Effector memory CD8-positive, alpha-beta T cell (primary cell): ENCODE measurements around the gene SLC51A.

Source experiments
- ATAC-seq: fragments of 150-1000 bp; cut with Tn5 transposase; replicated peaks from 2 replicates; pipeline ENCODE4 v1.10.0; 2021; ENCODE audit warnings: mild to moderate bottlenecking, moderate library complexity
- DNase-seq, 3 experiments: peaks; one replicate each; pipeline ENCODE4 v3.0.0; 2021
- H3K27ac Mint-ChIP-seq, 2 donors: one replicate each; pipeline ENCODE4 v1.8.0; 2022; ENCODE audit warnings: mild to moderate bottlenecking in 2 of 2, mixed read lengths in 2 of 2, moderate library complexity in 2 of 2
- H3K27me3 Mint-ChIP-seq, 2 donors: one replicate each; pipeline ENCODE4 v1.8.0; 2022; ENCODE audit warnings: mixed read lengths in 2 of 2
- H3K36me3 Mint-ChIP-seq: one replicate; pipeline ENCODE4 v1.8.0; 2022; ENCODE audit warnings: mild to moderate bottlenecking, moderate library complexity, mixed read lengths; ENCODE audit not compliant: insufficient read depth
- H3K4me1 Mint-ChIP-seq, 2 donors: one replicate each; pipeline ENCODE4 v1.8.0; 2022; ENCODE audit warnings: low read depth in 2 of 2, mixed read lengths in 2 of 2
- H3K4me3 Mint-ChIP-seq, 2 donors: one replicate each; pipeline ENCODE4 v1.8.0; 2022; ENCODE audit warnings: mild to moderate bottlenecking in 2 of 2, mixed read lengths in 2 of 2, moderate library complexity in 2 of 2
- H3K9me3 Mint-ChIP-seq, 2 donors: one replicate each; pipeline ENCODE4 v1.8.0; 2022; ENCODE audit warnings: mixed read lengths in 2 of 2

Gene SLC51A

GRCh38 chr3:196214783-196215441, 1.4 kb upstream of the SLC51A start:
- H3K36me3 Mint-ChIP-seq = peaks cover 6% of the 10 kb centered on the region

GRCh38 chr3:196215493-196216020, 777 bp upstream of the SLC51A start:
- Mint-ChIP-seq H3K27me3 (no peaks in the 10 kb centered on the region), H3K4me1 (peaks cover 11% of the 10 kb centered on the region in 2 donors), H3K36me3 (peaks cover 11% of the 10 kb centered on the region), H3K4me3 (no peak overlapping the region), H3K27ac (peak overlapping the region in 1 of 2 donors; percentile 44), H3K9me3 (no peaks in the 10 kb centered on the region)
- ATAC-seq (no peak), DNase-seq (no peak)

More at GRCh38 chr3:196214783-196215441, 1.4 kb upstream of the SLC51A start:
- Mint-ChIP-seq H3K4me3 (no peak overlapping the region), H3K9me3 (no peaks in the 10 kb centered on the region), H3K4me1 (peaks cover 11% of the 10 kb centered on the region in 2 donors), H3K27ac (peak overlapping the region in 1 of 2 donors; percentile 44), H3K27me3 (no peaks in the 10 kb centered on the region)
- ATAC-seq (no peak), DNase-seq (no peak)

GRCh38 chr3:196216681-196217211, 412 bp downstream of the SLC51A start:
- Mint-ChIP-seq H3K4me1 (peaks cover 11% of the 10 kb centered on the region in 2 donors), H3K27me3 (no peaks in the 10 kb centered on the region), H3K36me3 (peaks cover 11% of the 10 kb centered on the region), H3K27ac (peak overlapping the region in 1 of 2 donors; percentile 66), H3K4me3 (no peak overlapping the region), H3K9me3 (no peaks in the 10 kb centered on the region)
- DNase-seq (no peak), ATAC-seq (no peak)

- ATAC-seq (no peak), DNase-seq (no peak)
- Mint-ChIP-seq H3K4me3 (peak overlapping the region in 1 of 2 donors; percentile 2), H3K4me1 (peaks cover 11% of the 10 kb centered on the region in 2 donors), H3K27ac (peak overlapping the region; percentile 59 to 69), H3K27me3 (no peaks in the 10 kb centered on the region), H3K9me3 (no peaks in the 10 kb centered on the region), H3K36me3 (peaks cover 11% of the 10 kb centered on the region)
These were observed 1.2 kb downstream of the SLC51A start for GRCh38 chr3:196217307-196218154.

- DNase-seq (no peak), ATAC-seq (no peak)
- no peaks in the 10 kb centered on the region for H3K9me3 Mint-ChIP-seq
- peak overlapping the region in 1 of 2 donors; percentile 80 for H3K4me3 Mint-ChIP-seq
- peaks cover 11% of the 10 kb centered on the region for H3K36me3 Mint-ChIP-seq
- H3K4me1 Mint-ChIP-seq = peaks cover 11% of the 10 kb centered on the region in 2 donors
- peaks cover 5% of the 10 kb centered on the region in 2 donors for H3K27me3 Mint-ChIP-seq
- peak overlapping the region in 1 of 2 donors; percentile 69 for H3K27ac Mint-ChIP-seq
These were observed 1.9 kb downstream of the SLC51A start for GRCh38 chr3:196218155-196218712.

GRCh38 chr3:196219194-196219969, 3.0 kb downstream of the SLC51A start:
- peaks cover 6 to 9% of the 10 kb centered on the region in 2 donors for H3K27me3 Mint-ChIP-seq

GRCh38 chr3:196219970-196220311, 3.6 kb downstream of the SLC51A start:
- peaks cover 11% of the 10 kb centered on the region in 2 donors for H3K4me1 Mint-ChIP-seq
- H3K27me3 Mint-ChIP-seq = peaks cover 6 to 9% of the 10 kb centered on the region in 2 donors
- DNase-seq (no peak), ATAC-seq (no peak)
- peaks cover 11% of the 10 kb centered on the region for H3K36me3 Mint-ChIP-seq
- H3K4me3 Mint-ChIP-seq = peak overlapping the region; percentile 78 to 80
- H3K27ac Mint-ChIP-seq = peak overlapping the region; percentile 69 to 94
- no peaks in the 10 kb centered on the region for H3K9me3 Mint-ChIP-seq

More at GRCh38 chr3:196219194-196219969, 3.0 kb downstream of the SLC51A start:
- Mint-ChIP-seq H3K27ac (peak overlapping the region; percentile 69 to 94), H3K9me3 (no peaks in the 10 kb centered on the region), H3K4me3 (peak overlapping the region; percentile 78 to 80), H3K36me3 (peaks cover 11% of the 10 kb centered on the region), H3K4me1 (peaks cover 11% of the 10 kb centered on the region in 2 donors)
- peak; percentile 41 to 45 (median 43) for DNase-seq
- ATAC-seq = peak; percentile 96

- ATAC-seq = no peak
- Mint-ChIP-seq H3K4me1 (peaks cover 11% of the 10 kb centered on the region in 2 donors), H3K36me3 (peaks cover 11% of the 10 kb centered on the region), H3K27ac (no peak overlapping the region), H3K9me3 (no peaks in the 10 kb centered on the region), H3K27me3 (peaks cover 6 to 15% of the 10 kb centered on the region in 2 donors), H3K4me3 (no peak overlapping the region)
- DNase-seq = no peak
These were observed 4.3 kb downstream of the SLC51A start for GRCh38 chr3:196220587-196220986.

- no peak overlapping the region for H3K4me3 Mint-ChIP-seq
- H3K27ac Mint-ChIP-seq = no peak overlapping the region
- H3K9me3 Mint-ChIP-seq = no peaks in the 10 kb centered on the region
- peaks cover 11% of the 10 kb centered on the region for H3K36me3 Mint-ChIP-seq
- ATAC-seq (no peak), DNase-seq (no peak)
- peaks cover 11% of the 10 kb centered on the region in 2 donors for H3K4me1 Mint-ChIP-seq
- H3K27me3 Mint-ChIP-seq = peaks cover 6 to 15% of the 10 kb centered on the region in 2 donors
These were observed 4.7 kb downstream of the SLC51A start for GRCh38 chr3:196220991-196221390.

- peaks cover 7% of the 10 kb centered on the region for H3K36me3 Mint-ChIP-seq
- H3K27ac Mint-ChIP-seq = no peak overlapping the region
- H3K9me3 Mint-ChIP-seq = no peaks in the 10 kb centered on the region
- DNase-seq (no peak), ATAC-seq (no peak)
- peaks cover 6 to 28% of the 10 kb centered on the region in 2 donors for H3K27me3 Mint-ChIP-seq
- peaks cover 10 to 11% of the 10 kb centered on the region in 2 donors for H3K4me1 Mint-ChIP-seq
- no peak overlapping the region for H3K4me3 Mint-ChIP-seq
These were observed 6.7 kb downstream of the SLC51A start for GRCh38 chr3:196222876-196223595.

- no peak overlapping the region for H3K27ac Mint-ChIP-seq
- peaks cover 6 to 29% of the 10 kb centered on the region in 2 donors for H3K27me3 Mint-ChIP-seq
- H3K4me3 Mint-ChIP-seq = no peak overlapping the region
- no peaks in the 10 kb centered on the region for H3K4me1 Mint-ChIP-seq
- ATAC-seq = no peak
- H3K36me3 Mint-ChIP-seq = peaks cover 4% of the 10 kb centered on the region
- H3K9me3 Mint-ChIP-seq = no peaks in the 10 kb centered on the region
- no peak for DNase-seq
These were observed 8.8 kb downstream of the SLC51A start for GRCh38 chr3:196225086-196225485.

- H3K9me3 Mint-ChIP-seq = no peaks in the 10 kb centered on the region
- no peak overlapping the region for H3K4me3 Mint-ChIP-seq
- no peak for ATAC-seq
- peaks cover 6 to 29% of the 10 kb centered on the region in 2 donors for H3K27me3 Mint-ChIP-seq
- H3K36me3 Mint-ChIP-seq = no peaks in the 10 kb centered on the region
- no peak for DNase-seq
- H3K4me1 Mint-ChIP-seq = no peaks in the 10 kb centered on the region
- H3K27ac Mint-ChIP-seq = no peak overlapping the region
These were observed 9.5 kb downstream of the SLC51A start for GRCh38 chr3:196225763-196226364.
